Hepatocyte (in vitro differentiated cells): ENCODE data around the gene IQGAP2.

Experiments
- EZH2phosphoT487 ChIP-seq: fragments of 200-600 bp; sonication (generic); IDR thresholded peaks from one replicate; pipeline ENCODE4 v1.6.1; 2018; ENCODE audit warnings: antibody characterized with exemption, mild to moderate bottlenecking, low read depth, moderate library complexity; ENCODE audit not compliant: unreplicated experiment, severe bottlenecking
- TF ChIP-seq, protein P1 (sequence below): fragments of 200-600 bp; sonication (generic); IDR thresholded peaks from 2 replicates; pipeline ENCODE4 v1.5.1; 2016; ENCODE audit warnings: antibody characterized with exemption, mild to moderate bottlenecking; ENCODE audit not compliant: poor library complexity

- TF ChIP-seq, protein P1, sequence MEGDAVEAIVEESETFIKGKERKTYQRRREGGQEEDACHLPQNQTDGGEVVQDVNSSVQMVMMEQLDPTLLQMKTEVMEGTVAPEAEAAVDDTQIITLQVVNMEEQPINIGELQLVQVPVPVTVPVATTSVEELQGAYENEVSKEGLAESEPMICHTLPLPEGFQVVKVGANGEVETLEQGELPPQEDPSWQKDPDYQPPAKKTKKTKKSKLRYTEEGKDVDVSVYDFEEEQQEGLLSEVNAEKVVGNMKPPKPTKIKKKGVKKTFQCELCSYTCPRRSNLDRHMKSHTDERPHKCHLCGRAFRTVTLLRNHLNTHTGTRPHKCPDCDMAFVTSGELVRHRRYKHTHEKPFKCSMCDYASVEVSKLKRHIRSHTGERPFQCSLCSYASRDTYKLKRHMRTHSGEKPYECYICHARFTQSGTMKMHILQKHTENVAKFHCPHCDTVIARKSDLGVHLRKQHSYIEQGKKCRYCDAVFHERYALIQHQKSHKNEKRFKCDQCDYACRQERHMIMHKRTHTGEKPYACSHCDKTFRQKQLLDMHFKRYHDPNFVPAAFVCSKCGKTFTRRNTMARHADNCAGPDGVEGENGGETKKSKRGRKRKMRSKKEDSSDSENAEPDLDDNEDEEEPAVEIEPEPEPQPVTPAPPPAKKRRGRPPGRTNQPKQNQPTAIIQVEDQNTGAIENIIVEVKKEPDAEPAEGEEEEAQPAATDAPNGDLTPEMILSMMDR: no peak
- TF ChIP-seq EZH2phosphoT487: no peak
These were observed 272.3 kb downstream of the IQGAP2 start for GRCh38 chr5:76675364-76675763.
